GM12872 (cell line): ENCODE results near the gene KBTBD12.

Experiments
- CTCF ChIP-seq: IDR thresholded peaks from 3 replicates; pipeline ENCODE4 v1.5.1; 2011; ENCODE audit warnings: low read depth, mild to moderate bottlenecking, low read length, moderate library complexity; ENCODE audit not compliant: insufficient read depth

Gene KBTBD12

GRCh38 chr3:127915115-127915936 lies at the start of gene KBTBD12:
Gene KBTBD12, plus strand, starts transcription at chr3:127915232. Its CDS starts 7,830 bp downstream, at chr3:127923062.
- TF ChIP-seq CTCF: no peak

GRCh38 chr3:127865941-127866340 lies 49.1 kb upstream of the KBTBD12 start:
- no peak for TF ChIP-seq CTCF

GRCh38 chr3:127867412-127867811 lies 47.6 kb upstream of the KBTBD12 start:
- no peak for TF ChIP-seq CTCF

- TF ChIP-seq CTCF: no peak
These were observed 47.0 kb upstream of the KBTBD12 start for GRCh38 chr3:127867986-127868385.

- TF ChIP-seq CTCF: no peak
These were observed 44.9 kb upstream of the KBTBD12 start for GRCh38 chr3:127870156-127870555.

- TF ChIP-seq CTCF: no peak
These were observed 33.4 kb upstream of the KBTBD12 start for GRCh38 chr3:127881586-127881985.

- TF ChIP-seq CTCF: no peak
These were observed 31.0 kb upstream of the KBTBD12 start for GRCh38 chr3:127884041-127884440.
